Measurements from ENCODE around the gene TNNC1.

The TNNC1 gene

GRCh38 chr3:52441772-52442332, 12.0 kb downstream of the TNNC1 start:
- DNase-seq = no peak

- no peak for DNase-seq
Measured at GRCh38 chr3:52441091-52441771, 12.6 kb downstream of the TNNC1 start.

- no peak for DNase-seq
Measured at GRCh38 chr3:52440671-52441070, 13.2 kb downstream of the TNNC1 start.

GRCh38 chr3:52440249-52440551, 13.6 kb downstream of the TNNC1 start:
- no peak for DNase-seq

GRCh38 chr3:52439426-52440248, 14.2 kb downstream of the TNNC1 start:
- DNase-seq = no peak

GRCh38 chr3:52438579-52439425, 15.0 kb downstream of the TNNC1 start:
- no peak for DNase-seq

GRCh38 chr3:52438104-52438376, 15.8 kb downstream of the TNNC1 start:
- DNase-seq = no peak

GRCh38 chr3:52437326-52438103, 16.3 kb downstream of the TNNC1 start:
- no peak for DNase-seq

- DNase-seq = no peak
Measured at GRCh38 chr3:52436500-52437149, 17.2 kb downstream of the TNNC1 start.

- no peak for DNase-seq
Measured at GRCh38 chr3:52435246-52436101, 18.4 kb downstream of the TNNC1 start.

GRCh38 chr3:52434491-52435115, 19.2 kb downstream of the TNNC1 start:
- no peak for DNase-seq

GRCh38 chr3:52433996-52434479, 19.8 kb downstream of the TNNC1 start:
- no peak for DNase-seq

- no peak for DNase-seq
Measured at GRCh38 chr3:52433328-52433995, 20.4 kb downstream of the TNNC1 start.

- DNase-seq = no peak
Measured at GRCh38 chr3:52432691-52433141, 21.1 kb downstream of the TNNC1 start.

GRCh38 chr3:52432225-52432624, 21.6 kb downstream of the TNNC1 start:
- DNase-seq = no peak

- no peak for DNase-seq
Measured at GRCh38 chr3:52431459-52432223, 22.2 kb downstream of the TNNC1 start.

- DNase-seq = no peak
Measured at GRCh38 chr3:52430416-52430810, 23.4 kb downstream of the TNNC1 start.

GRCh38 chr3:52429779-52430415, 23.9 kb downstream of the TNNC1 start:
- DNase-seq = no peak

- DNase-seq = no peak
Measured at GRCh38 chr3:52429031-52429430, 24.8 kb downstream of the TNNC1 start.

Measured in activated gamma-delta T cell treated with Interleukin-2 at 50 U/mL for 16 hours (primary cell).